ENCODE results near the gene HOXD13.

Gene HOXD13

GRCh38 chr2:176092270-176093144 is at the start of gene HOXD13:
Gene HOXD13, plus strand, starts transcription at chr2:176092721. Its CDS starts 170 bp downstream, at chr2:176092891.
- no peak for FAIRE-seq
- no peak for DNase-seq (ENCODE audit: extremely low spot score, insufficient read length, low read depth)

DNA sequence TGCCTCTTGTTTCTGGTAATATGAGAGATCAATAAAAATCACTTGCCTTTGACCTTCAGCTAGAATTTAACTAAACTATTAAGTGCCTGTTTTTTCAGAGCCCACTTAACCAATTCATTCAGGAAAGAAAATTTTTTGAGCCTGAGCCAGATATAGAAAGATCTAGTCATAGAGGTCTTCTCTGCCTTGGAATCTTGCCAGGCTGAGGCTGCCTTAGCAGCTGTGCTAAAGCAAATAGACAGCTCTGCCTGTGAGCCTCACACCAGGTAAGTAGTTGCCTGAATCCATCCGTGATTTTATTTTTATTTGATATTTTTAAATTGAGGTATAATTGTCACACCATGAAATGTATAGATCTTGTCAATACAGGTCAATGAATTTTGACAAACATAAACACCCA is 36.1 kb upstream of the HOXD13 start:
- FAIRE-seq (no peak), DNase-seq (ENCODE audit: extremely low spot score, insufficient read length, low read depth) (no peak)

DNA sequence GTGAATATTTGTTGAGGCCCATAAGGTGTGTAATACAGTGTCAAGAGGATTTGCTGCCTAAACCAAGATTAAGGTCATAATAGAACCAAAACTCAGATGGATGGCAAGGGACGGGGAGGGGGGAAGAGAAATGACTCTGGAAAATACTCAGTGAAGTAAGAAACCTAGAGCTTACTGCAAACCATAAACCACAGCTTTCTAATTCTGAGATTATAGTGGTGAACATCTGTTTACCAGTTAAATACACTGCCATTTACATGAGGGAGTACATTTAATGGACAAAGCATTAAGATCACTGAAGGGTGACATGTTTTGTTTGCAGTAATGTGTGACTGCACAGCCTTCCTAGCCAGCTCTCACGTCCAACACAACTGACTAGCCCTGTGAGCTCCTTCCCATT is 28.6 kb upstream of the HOXD13 start:
- DNase-seq (ENCODE audit: extremely low spot score, insufficient read length, low read depth) (no peak), FAIRE-seq (no peak)

DNA sequence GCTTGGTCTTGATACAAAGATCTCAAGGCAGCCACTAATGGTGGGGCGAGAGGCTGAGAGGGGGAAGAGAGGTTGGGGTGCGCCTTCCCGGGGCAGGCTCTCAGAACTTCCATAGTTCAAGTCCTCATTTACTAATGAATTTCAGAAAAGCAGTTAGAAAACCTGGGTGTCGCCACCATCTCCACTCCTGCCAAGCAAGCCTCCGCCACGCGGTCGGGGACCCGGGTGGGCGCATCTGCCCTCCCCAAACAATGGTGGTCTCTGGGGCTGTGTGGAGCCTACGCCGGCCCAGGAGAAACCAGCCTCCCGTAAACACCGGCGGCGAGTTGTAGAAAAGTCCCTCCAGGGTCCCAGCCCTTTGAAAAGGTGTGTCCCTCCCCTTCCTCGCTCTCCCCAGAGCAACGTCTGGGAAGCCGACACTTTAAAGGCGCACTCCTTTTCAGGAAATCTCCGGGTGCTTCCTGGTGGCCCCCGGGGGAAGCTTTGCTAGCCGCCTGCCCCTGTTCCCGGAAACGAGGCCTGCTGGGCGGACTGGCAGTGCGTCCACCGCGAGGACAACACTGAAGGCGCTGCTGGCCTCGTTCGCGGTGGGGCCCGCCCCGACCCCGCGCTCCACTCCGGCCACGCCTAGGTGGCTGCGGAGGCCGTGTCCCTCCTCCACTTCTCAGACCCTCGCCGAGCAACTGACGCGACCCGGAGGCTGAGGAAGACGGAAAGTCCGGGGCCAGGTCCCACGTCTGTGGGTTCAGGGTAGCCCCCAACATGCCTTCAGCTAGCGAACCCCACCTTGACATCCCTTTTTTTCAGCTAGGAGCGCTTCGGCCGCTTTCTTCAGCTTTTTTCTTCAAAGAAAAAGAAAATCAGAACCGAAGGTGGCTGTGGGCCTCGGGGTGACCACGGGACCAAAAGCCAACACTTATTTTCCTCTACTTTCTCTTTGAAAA is 25.6 kb upstream of the HOXD13 start:
- FAIRE-seq, result no peak

DNA sequence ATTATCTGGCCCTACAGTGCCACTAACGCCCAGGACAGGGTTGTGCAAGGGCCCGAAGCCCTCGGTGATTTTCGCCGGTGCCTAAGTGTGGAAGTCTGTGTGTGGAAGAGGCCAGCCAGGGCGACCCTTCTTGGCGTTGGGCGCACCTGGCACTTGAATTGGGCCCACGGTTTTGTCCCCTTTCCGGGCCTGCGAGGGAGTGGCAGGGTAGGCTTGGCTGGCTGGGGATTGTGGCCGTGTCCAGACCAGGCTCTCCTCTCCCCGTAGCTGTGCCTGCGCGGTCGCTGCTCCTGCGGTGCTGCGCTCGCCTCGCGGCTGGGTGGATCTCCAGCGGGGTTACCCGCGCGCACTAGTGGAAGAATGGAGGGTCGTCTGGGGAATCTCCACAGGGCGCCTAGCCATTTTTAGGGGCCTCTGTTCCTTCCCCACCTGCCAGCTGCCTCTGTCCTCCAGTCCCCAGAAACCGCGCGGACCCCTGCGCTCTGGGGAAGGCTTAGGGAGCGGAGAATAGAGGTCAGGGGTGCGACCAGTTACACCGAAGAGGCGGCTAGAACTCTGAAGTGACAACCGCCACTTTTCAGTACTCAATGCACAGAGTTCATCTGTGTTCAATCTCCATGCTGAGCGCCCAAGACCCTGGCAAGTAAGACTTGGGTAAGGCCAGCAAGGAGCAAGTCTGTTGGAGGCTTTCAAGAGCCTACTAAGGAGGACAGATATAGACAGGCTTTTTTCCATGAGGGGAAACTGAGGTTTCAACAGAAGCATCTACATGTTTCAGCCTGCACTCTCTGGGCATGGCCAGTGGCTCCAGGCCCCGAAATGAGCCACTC is 24.7 kb upstream of the HOXD13 start:
- FAIRE-seq (no peak), DNase-seq (ENCODE audit: extremely low spot score, insufficient read length, low read depth) (no peak)

More for the DNA sequence above, 25.6 kb upstream of the HOXD13 start:
- DNase-seq (ENCODE audit: extremely low spot score, insufficient read length, low read depth), result no peak

DNA sequence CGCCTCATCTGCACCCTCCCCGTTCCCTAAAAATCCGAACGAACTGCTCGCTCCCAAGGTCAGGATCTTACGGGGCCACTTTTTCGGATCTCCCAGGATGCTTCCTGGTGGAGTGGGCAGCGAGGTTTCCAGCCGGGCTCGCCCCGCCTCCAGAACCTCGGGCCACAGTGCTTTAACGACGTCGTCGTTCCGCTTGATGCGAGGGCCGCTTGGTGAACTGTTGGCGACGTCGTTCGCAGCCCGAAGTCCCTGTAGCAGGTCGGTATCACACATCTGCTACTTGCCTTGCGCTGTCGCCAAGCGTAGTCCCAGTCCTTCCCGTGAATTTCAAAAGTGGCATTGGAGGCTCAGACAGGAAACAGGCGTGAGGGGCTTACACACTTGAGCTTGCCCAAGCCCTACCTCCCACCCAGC is 24.1 kb upstream of the HOXD13 start:
- no peak for DNase-seq (ENCODE audit: extremely low spot score, insufficient read length, low read depth)
- FAIRE-seq, result no peak

- DNase-seq (ENCODE audit: extremely low spot score, insufficient read length, low read depth), result no peak
- FAIRE-seq, result no peak
These were observed 20.9 kb upstream of the HOXD13 start for GRCh38 chr2:176071330-176072291.

- FAIRE-seq (no peak), DNase-seq (ENCODE audit: extremely low spot score, insufficient read length, low read depth) (no peak)
These were observed 20.2 kb upstream of the HOXD13 start for GRCh38 chr2:176072292-176072669.

- FAIRE-seq (no peak), DNase-seq (ENCODE audit: extremely low spot score, insufficient read length, low read depth) (no peak)
These were observed 19.3 kb upstream of the HOXD13 start for GRCh38 chr2:176072951-176073904.

DNA sequence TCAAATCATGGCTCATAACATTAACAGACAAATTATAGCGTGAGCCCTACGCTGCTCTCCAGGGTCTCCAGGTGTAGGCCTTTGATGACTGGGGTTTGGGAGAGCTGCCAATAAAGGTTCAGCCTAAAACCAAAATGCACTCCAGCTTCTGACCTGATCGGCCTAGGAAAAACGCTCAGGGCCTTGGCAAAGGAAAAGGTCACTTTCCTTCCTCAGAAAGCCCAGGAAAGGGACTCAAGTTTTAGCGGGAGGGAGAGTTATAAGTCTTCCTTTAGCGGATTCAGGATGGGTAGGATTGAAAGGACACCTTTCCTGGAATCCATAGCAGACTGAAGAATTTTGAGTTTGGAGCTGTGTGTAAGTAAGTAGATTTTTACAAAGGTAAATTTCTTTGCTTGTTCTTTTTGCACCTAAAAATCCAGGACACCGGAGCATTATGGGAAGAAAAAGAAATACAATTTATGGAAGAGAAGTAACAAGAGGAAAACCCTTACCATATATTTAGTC is 17.5 kb upstream of the HOXD13 start:
- no peak for FAIRE-seq
- DNase-seq (ENCODE audit: extremely low spot score, insufficient read length, low read depth), result no peak

GRCh38 chr2:176075481-176075880 is 17.0 kb upstream of the HOXD13 start:
- FAIRE-seq (no peak), DNase-seq (ENCODE audit: extremely low spot score, insufficient read length, low read depth) (no peak)

DNA sequence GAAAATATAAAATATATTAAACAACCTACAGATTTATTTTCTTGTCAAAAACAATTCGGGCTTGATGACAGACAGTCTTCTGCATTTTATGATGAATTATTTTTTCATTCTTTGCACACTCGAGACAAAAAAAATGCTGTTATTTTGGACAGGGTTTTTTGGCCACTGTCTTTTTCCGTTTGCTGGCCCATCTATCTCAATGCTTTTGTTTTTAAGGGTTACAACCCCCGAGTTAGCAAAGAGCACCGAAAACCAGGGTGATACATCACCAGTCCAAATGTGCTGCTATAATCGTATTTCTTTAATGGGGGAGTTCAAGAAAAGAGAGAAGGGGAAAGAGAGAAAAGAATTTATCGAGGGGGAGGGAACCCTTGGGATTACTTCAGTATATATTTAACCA is 16.5 kb upstream of the HOXD13 start:
- DNase-seq (ENCODE audit: extremely low spot score, insufficient read length, low read depth) (no peak), FAIRE-seq (no peak)

DNA sequence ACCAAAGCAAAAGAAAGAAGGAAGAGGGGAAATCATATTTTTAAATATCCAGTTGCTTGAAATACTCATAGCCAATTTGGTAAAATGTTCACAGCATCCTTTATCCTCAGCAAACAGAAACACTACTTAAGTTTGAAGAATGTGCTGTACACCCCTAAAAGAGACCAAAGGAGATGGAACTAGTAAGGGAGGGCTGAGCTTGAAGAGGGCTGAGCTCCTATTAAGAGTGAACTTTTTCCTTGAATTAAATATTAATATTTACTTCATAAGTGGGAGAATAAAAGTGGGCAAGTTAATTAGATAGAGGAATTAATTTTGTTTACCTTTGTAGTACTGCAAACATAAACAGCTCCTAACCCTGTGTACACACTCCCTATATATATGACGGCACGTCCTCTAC is 15.7 kb upstream of the HOXD13 start:
- FAIRE-seq (no peak), DNase-seq (ENCODE audit: extremely low spot score, insufficient read length, low read depth) (no peak)

- no peak for FAIRE-seq
These were observed 13.8 kb upstream of the HOXD13 start for GRCh38 chr2:176078541-176079284.

GRCh38 chr2:176079285-176079830 is 13.2 kb upstream of the HOXD13 start:
- DNase-seq (ENCODE audit: extremely low spot score, insufficient read length, low read depth) (no peak), FAIRE-seq (no peak)

More at GRCh38 chr2:176078541-176079284, 13.8 kb upstream of the HOXD13 start:
- DNase-seq (ENCODE audit: extremely low spot score, insufficient read length, low read depth), result no peak

DNA sequence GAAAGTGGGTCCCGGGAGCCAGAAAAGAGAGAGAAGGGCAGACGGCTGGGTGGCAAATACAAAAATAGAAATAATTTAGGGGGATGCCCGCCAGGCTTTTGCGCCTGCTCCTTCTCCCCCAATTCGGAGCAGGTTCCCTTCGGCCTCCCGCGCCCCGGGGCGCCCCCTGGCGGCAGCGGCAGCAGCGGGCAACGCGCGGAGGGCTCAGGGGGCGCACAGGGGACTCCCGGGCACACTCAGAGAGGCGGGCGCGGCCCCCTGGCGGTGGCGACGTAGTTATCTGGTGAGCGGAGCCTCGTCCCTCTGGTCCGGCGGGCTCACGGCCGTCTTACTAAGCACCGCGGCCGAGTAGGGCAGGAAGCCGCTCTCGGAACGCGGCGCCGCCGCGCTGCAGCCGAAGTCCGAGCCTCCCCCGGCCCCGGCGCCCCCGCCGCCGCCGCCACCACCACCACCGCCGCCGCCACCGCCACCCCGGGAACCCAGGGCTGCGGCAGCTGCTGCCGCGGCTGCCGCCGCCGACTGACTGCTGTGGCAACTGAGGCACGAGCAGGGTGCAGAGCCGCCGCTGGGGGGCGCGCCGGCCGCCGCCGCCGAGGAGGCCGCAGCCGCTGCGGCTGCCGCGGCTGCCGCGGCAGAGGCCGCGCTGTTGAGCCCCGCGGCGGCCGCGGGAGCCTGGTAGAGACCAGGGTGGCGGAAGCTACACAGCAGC is 12.5 kb upstream of the HOXD13 start:
- no peak for DNase-seq (ENCODE audit: extremely low spot score, insufficient read length, low read depth)
- FAIRE-seq, result no peak

Data from GM18507 (cell line).